Stimulated activated CD8-positive, alpha-beta memory T cell treated with anti-CD3 and anti-CD28 coated beads, Interleukin-7, amount 100 ng/mL, for 4 hours (primary cell): ENCODE results near the gene CDK19.
"Not testable (repeated sequence)": the region's sequence is repeated elsewhere in the genome, so short reads cannot be mapped to it uniquely, and the experiment has no call there.

Source experiments
- DNase-seq, 2 donors: peaks; one replicate each; pipeline ENCODE4 v3.0.0-alpha.2; 2020; ENCODE audit warnings: low read depth in 2 of 2

Gene CDK19

GRCh38 chr6:110622912-110623578, 192.2 kb downstream of the CDK19 start:
- no peak for DNase-seq

GRCh38 chr6:110621061-110621460, 194.2 kb downstream of the CDK19 start:
- no peak for DNase-seq

- DNase-seq: no peak
These were observed 195.2 kb downstream of the CDK19 start for GRCh38 chr6:110620065-110620464.

GRCh38 chr6:110619275-110619908, 195.9 kb downstream of the CDK19 start:
- DNase-seq: no peak

DNA sequence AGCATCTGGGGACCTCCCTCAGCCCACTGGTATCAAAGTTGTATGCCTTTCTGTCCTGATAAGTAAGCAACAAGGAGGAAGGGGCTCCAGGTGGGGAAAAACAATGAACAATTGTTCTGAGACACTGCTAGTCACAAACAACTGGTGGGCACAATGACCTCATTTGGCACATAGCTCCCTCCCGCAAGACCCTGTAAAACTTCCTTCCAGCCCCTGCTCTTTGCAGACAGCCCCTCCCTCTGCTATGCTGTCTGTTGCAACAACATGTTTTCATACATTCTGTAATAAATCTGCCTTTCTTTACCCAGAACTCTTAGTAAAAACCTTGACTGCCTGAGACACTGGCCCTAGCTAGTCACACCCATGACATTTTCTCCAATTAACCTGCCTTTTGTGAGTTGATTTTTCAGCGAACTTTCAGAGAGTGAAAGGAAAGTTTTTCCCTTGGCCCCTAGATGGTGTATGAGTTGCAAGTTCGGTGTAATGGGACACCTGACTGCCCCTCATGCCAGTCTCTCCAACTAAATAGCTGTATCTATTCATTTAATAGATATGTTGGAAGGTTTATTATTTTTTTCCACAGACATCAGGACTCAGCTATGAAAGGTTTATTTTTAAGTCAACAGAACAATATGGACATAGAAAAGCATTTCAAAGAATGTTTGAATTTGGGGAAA, 196.5 kb downstream of the CDK19 start:
- no peak for DNase-seq

- no peak for DNase-seq
These were observed 198.2 kb downstream of the CDK19 start for GRCh38 chr6:110617057-110617456.

- no peak for DNase-seq
These were observed 199.5 kb downstream of the CDK19 start for GRCh38 chr6:110615722-110616121.

GRCh38 chr6:110614586-110614985, 200.7 kb downstream of the CDK19 start:
- DNase-seq: no peak

- DNase-seq: no peak
These were observed 201.2 kb downstream of the CDK19 start for GRCh38 chr6:110614106-110614505.

DNA sequence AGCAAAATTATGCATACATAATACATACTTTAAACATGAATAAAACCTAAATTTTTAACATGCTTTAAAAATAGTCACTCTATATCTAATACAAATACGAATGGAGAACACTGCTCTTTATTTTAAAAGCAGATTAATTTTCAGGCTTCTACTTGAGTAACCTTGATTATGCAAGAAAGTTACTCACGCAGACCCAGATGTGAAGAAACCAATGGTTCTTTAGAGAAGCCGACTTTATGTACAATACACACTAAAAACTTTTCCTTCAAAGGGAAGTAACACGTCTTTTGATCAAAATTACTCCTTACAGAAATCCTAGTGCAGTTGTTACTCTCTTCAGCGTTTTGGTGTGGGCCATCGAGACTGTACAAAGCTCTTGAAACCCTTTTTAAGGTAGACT, 201.9 kb downstream of the CDK19 start:
- no peak for DNase-seq

DNA sequence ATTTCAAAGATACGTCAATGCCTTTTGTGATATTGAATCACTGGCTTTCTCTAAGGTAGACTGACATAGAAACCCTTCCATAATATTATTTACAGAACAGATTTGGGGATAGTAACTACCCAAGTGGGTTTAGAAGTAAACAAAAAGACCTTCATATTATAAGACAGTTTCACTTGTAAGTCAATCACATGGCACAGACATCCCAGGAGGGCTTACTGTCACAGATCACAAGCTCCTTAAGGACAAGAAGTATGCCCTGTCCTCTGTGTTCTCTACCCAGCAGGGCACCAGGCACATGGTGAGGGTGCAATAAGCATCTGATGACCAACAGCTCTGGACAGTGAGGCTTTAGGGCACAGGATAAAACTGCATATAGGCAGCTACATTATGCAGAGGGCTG, 203.0 kb downstream of the CDK19 start:
- DNase-seq: no peak

GRCh38 chr6:110609101-110609500, 206.2 kb downstream of the CDK19 start:
- DNase-seq: no peak

DNA sequence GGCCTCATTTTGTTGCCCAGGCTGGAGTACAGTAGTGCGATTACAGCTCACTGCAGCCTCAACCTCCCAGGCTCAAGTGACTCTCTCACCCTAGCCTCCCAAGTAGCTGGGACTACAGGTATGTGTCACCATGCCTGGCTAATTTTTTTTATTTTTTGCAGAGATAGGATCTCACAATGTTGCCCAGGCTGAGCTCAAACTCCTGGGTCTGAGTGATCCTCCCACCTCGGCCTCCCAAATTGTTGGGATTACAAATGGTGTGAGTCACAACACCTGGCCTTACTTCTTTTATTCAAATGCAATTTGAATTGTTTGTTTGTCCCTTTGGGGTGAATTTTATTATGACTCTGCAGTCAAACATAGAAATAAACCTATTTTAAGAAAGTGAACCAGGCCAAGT, 207.1 kb downstream of the CDK19 start:
- DNase-seq: no peak

DNA sequence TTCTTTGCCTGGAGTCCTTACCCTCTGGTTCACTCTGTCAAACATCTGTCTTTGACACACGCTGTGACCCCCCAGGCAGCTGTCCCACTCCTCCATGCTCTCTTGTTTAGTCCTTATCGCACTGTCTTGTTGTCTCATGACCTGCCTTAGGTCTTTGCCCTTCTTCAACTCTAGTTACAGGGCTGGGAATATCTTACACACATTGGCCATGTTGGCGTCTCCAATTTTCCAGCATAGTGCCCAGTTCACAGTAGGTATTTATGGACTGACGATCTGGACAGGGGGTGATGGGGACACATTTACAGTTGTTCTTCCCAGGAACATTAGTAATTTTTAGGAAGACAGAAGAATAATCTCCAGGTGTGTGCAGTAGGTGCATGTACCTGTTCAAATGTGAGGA, 209.1 kb downstream of the CDK19 start:
- DNase-seq: no peak

GRCh38 chr6:110600640-110601039, 214.6 kb downstream of the CDK19 start:
- not testable (repeated sequence) for DNase-seq

GRCh38 chr6:110597761-110598160, 217.5 kb downstream of the CDK19 start:
- no peak for DNase-seq

DNA sequence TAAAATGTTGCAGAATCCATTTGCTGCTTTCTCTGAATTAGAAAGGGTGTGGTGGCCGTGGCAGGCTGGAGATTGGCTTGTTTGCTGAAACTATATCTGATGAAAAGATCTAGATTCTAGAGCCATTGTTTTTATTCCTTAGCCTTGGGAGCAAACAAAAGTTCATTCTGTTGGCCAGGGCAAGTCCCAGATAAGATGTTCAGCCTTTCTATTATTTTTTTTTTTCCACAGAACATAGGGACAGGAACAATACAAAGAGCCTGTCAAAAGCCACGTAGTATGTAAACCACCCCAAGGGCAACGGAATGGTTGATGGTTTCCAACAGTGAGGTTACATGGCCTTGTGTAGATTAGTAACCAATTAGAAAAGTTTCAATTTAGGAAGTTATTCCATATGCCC, 218.9 kb downstream of the CDK19 start:
- DNase-seq: no peak

GRCh38 chr6:110595112-110595511, 220.2 kb downstream of the CDK19 start:
- DNase-seq: no peak

GRCh38 chr6:110593637-110594036, 221.6 kb downstream of the CDK19 start:
- no peak for DNase-seq

- no peak for DNase-seq
These were observed 222.5 kb downstream of the CDK19 start for GRCh38 chr6:110592765-110593164.

DNA sequence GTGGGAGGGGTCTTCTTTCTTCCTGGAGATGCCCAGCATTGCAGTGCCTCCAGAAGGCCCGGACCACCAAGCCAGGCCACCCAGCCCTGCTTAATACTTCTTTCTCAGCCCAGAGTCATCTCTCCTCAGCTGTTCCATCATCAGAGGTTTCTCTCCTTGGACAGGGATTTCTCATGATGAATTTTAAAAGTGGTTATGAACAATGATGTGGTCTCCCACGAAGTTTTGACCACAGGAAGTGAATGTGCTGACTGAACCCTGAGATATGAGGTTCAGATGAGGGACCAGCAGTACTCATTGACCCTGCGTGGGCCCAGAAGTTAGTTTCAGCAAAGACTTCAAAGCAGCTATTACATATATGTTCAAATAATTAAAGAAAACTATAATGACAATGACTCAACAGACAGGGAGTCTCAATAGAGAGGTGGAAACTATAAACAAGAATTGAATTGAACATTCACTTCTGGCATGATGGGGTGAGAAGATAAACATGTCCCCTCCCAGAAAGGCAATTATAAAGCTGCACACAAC, 224.4 kb downstream of the CDK19 start:
- DNase-seq: no peak

DNA sequence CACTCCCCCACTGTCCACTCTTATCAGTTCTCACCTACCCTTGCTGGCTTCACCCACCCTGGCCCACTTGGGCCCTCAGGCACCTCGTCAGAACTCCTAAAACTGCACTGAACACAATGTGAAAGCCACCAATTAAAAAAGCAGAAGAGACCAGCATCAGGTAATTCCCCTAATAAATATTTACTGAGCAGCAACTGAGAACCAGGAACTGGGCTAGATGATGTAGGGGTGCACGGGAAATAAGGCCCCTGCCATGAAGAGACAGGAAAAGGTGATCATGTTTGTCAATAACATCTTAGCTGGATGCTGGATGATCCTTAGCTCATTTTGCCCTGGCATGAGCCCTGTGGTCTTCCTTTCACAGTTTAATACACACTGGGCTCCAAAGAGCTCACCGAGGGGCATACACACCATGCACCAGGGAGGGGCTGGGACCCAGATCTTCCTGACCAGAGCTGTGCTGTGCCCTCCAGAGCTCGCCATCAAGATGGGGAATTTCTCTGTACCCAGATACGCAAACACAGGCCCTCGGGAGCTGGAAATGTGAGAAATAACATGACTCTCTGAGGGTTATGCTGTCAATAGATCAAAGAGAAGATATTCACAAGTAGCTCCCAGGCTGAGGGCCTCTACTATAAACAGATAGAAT, 225.3 kb downstream of the CDK19 start:
- DNase-seq: no peak
